Kidney tubule cell (primary cell): ENCODE results near the gene ZNF808.
"Not testable (repeated sequence)": the region's sequence is repeated elsewhere in the genome, so short reads cannot be mapped to it uniquely, and the experiment has no call there.

Source experiments
- DNase-seq: peaks from one replicate; pipeline ENCODE4 v3.0.0-alpha.2; 2018; ENCODE audit warnings: low spot score

ZNF808 gene

GRCh38 chr19:52593441-52593840 lies 66.0 kb downstream of the ZNF808 start:
- DNase-seq, result not testable (repeated sequence)

GRCh38 chr19:52599241-52599640 lies 71.8 kb downstream of the ZNF808 start:
- DNase-seq, result no peak

- no peak for DNase-seq
These were observed 73.2 kb downstream of the ZNF808 start for GRCh38 chr19:52600639-52601024.

- DNase-seq, result peak; percentile 92
These were observed 73.8 kb downstream of the ZNF808 start for GRCh38 chr19:52601025-52601973.

- peak; percentile 25 for DNase-seq
These were observed 74.5 kb downstream of the ZNF808 start for GRCh38 chr19:52601974-52602366.

GRCh38 chr19:52602941-52603340 lies 75.5 kb downstream of the ZNF808 start:
- DNase-seq, result peak; percentile 66

GRCh38 chr19:52603558-52604207 lies 76.2 kb downstream of the ZNF808 start:
- DNase-seq, result no peak
